Activated T-cell treated with anti-CD3 and anti-CD28 coated beads for 4 hours (primary cell): ENCODE measurements around the gene R3HDM2.
"Not testable (repeated sequence)": the region's sequence is repeated elsewhere in the genome, so short reads cannot be mapped to it uniquely, and the experiment has no call there.

ENCODE experiments used
- DNase-seq: peaks from one replicate; pipeline ENCODE4 v3.0.0-alpha.2; 2020

The R3HDM2 gene

GRCh38 chr12:57320639-57321038 is 110.2 kb downstream of the R3HDM2 start:
- no peak for DNase-seq

- no peak for DNase-seq
These were observed 111.0 kb downstream of the R3HDM2 start for GRCh38 chr12:57319678-57320469.

- no peak for DNase-seq
These were observed 115.2 kb downstream of the R3HDM2 start for GRCh38 chr12:57315681-57316080.

GRCh38 chr12:57312287-57312686 is 118.6 kb downstream of the R3HDM2 start:
- not testable (repeated sequence) for DNase-seq

- no peak for DNase-seq
These were observed 121.4 kb downstream of the R3HDM2 start for GRCh38 chr12:57309420-57309819.

GRCh38 chr12:57300961-57301584 is 129.8 kb downstream of the R3HDM2 start:
- DNase-seq = no peak

GRCh38 chr12:57299514-57300016 is 131.3 kb downstream of the R3HDM2 start:
- DNase-seq = no peak

- no peak for DNase-seq
These were observed 134.6 kb downstream of the R3HDM2 start for GRCh38 chr12:57296291-57296690.

- not testable (repeated sequence) for DNase-seq
These were observed 148.8 kb downstream of the R3HDM2 start for GRCh38 chr12:57282073-57282472.

- DNase-seq = peak; percentile 66
These were observed 150.4 kb downstream of the R3HDM2 start for GRCh38 chr12:57280211-57281062.

GRCh38 chr12:57278465-57279381 is 152.1 kb downstream of the R3HDM2 start:
- DNase-seq = no peak

- no peak for DNase-seq
These were observed 153.8 kb downstream of the R3HDM2 start for GRCh38 chr12:57276935-57277563.

GRCh38 chr12:57276233-57276632 is 154.6 kb downstream of the R3HDM2 start:
- DNase-seq = not testable (repeated sequence)

- no peak for DNase-seq
These were observed 157.3 kb downstream of the R3HDM2 start for GRCh38 chr12:57273516-57273915.

- no peak for DNase-seq
These were observed 158.3 kb downstream of the R3HDM2 start for GRCh38 chr12:57272337-57273151.

GRCh38 chr12:57270966-57271470 is 159.8 kb downstream of the R3HDM2 start:
- DNase-seq = no peak

- DNase-seq = no peak
These were observed 162.6 kb downstream of the R3HDM2 start for GRCh38 chr12:57268264-57268663.

GRCh38 chr12:57266681-57267080 is 164.2 kb downstream of the R3HDM2 start:
- DNase-seq = no peak

- no peak for DNase-seq
These were observed 167.7 kb downstream of the R3HDM2 start for GRCh38 chr12:57263096-57263495.

GRCh38 chr12:57262126-57262822 is 168.6 kb downstream of the R3HDM2 start:
- no peak for DNase-seq
